ENCODE data around the gene SLC35F6. TPM values are rescaled to one million over a fixed set of nuclear protein-coding genes. Genes with fewer than 3 reads are reported as not detected.
A peak's percentile ranks its signal among the peaks of the same experiment; 100 is the strongest.

The SLC35F6 gene
- total and polyA plus RNA-seq, 4 donors = 11.4 to 30.7 (median 19.0) TPM

- WGBS = 57% methylated on average over 7 of the region's 7 CpGs
- no peak overlapping the region for H3K9ac ChIP-seq (ENCODE audit: low read depth in 1 of 2, low read length in 2 of 2)
- H3K27me3 ChIP-seq (ENCODE audit: control insufficient read depth in 4 of 4, insufficient read depth in 4 of 4, low read length in 3 of 4) = no peaks in the 10 kb centered on the region
- no peak overlapping the region for H3K4me3 ChIP-seq (ENCODE audit: low read depth in 1 of 3, low read length in 3 of 3)
- H3K4me1 ChIP-seq (ENCODE audit: control insufficient read depth in 4 of 4, insufficient read depth in 4 of 4, low read length in 3 of 4) = peaks cover 16 to 43% (median 31%) of the 10 kb centered on the region in 4 donors
- H3K36me3 ChIP-seq (ENCODE audit: control insufficient read depth in 4 of 4, insufficient read depth in 3 of 4, low read depth in 1 of 4, low read length in 3 of 4) = no peaks in the 10 kb centered on the region
- TF ChIP-seq NR2F2 (IDR thresholded peaks at IDR 0.05) (peak; percentile 89), HNF4A (conservative IDR thresholded peaks at IDR 0.05) (peak; percentile 37 to 55), TAF1 (conservative IDR thresholded peaks at IDR 0.05) (no peak), JUND (IDR thresholded peaks at IDR 0.05) (peak in 1 of 2 donors; percentile 59), EGR1 (IDR thresholded peaks at IDR 0.05; ENCODE audit: low read depth in 2 of 2) (peak; percentile 63 to 90), REST (IDR thresholded peaks at IDR 0.05) (peak; percentile 40), RXRA (IDR thresholded peaks at IDR 0.05) (peak; percentile 89 to 91), RAD21 (IDR thresholded peaks at IDR 0.05) (peak in 1 of 2 donors; percentile 49), FOXA2 (IDR thresholded peaks at IDR 0.05) (no peak), SP1 (IDR thresholded peaks at IDR 0.05) (peak; percentile 78), MAX (IDR thresholded peaks at IDR 0.05) (no peak)
- peak; percentile 70 for DNase-seq (ENCODE audit: low spot score)
- no peaks in the 10 kb centered on the region for H3K9me3 ChIP-seq (ENCODE audit: control insufficient read depth in 4 of 4, low read length in 3 of 4)
- peak overlapping the region in 1 of 2 donors; percentile 54 for H3K27ac ChIP-seq (ENCODE audit: low read depth in 1 of 2, low read length in 2 of 2)
These were observed 43.6 kb upstream of the SLC35F6 start for GRCh38 chr2:26720322-26721114.

GRCh38 chr2:26721115-26722032 is 42.7 kb upstream of the SLC35F6 start:
- H3K36me3 ChIP-seq (ENCODE audit: control insufficient read depth in 4 of 4, insufficient read depth in 3 of 4, low read depth in 1 of 4, low read length in 3 of 4) = no peaks in the 10 kb centered on the region
- no peak overlapping the region for H3K9ac ChIP-seq (ENCODE audit: low read depth in 1 of 2, low read length in 2 of 2)
- WGBS = 57% methylated on average over 12 of the region's 12 CpGs
- H3K4me1 ChIP-seq (ENCODE audit: control insufficient read depth in 4 of 4, insufficient read depth in 4 of 4, low read length in 3 of 4) = peaks cover 16 to 43% (median 31%) of the 10 kb centered on the region in 4 donors
- H3K4me3 ChIP-seq (ENCODE audit: low read depth in 1 of 3, low read length in 3 of 3) = no peak overlapping the region
- H3K27me3 ChIP-seq (ENCODE audit: control insufficient read depth in 4 of 4, insufficient read depth in 4 of 4, low read length in 3 of 4) = no peaks in the 10 kb centered on the region
- H3K9me3 ChIP-seq (ENCODE audit: control insufficient read depth in 4 of 4, low read length in 3 of 4) = no peaks in the 10 kb centered on the region
- peak overlapping the region in 1 of 2 donors; percentile 54 for H3K27ac ChIP-seq (ENCODE audit: low read depth in 1 of 2, low read length in 2 of 2)
- DNase-seq (ENCODE audit: low spot score) = no peak
- TF ChIP-seq FOXA2 (IDR thresholded peaks at IDR 0.05) (peak; percentile 98), FOXA1 (IDR thresholded peaks at IDR 0.05) (peak; percentile 97), ZBTB33 (IDR thresholded peaks at IDR 0.05) (peak; percentile 76), REST (IDR thresholded peaks at IDR 0.05) (peak; percentile 51), HNF4G (IDR thresholded peaks at IDR 0.05) (peak; percentile 71), RXRA (IDR thresholded peaks at IDR 0.05) (peak; percentile 99 to 100), RAD21 (IDR thresholded peaks at IDR 0.05) (peak; percentile 44 to 50), MAX (IDR thresholded peaks at IDR 0.05) (peak; percentile 94), EGR1 (IDR thresholded peaks at IDR 0.05; ENCODE audit: low read depth in 2 of 2) (peak in 1 of 2 donors; percentile 91), TAF1 (conservative IDR thresholded peaks at IDR 0.05) (no peak), SP1 (IDR thresholded peaks at IDR 0.05) (peak; percentile 99), NR2F2 (IDR thresholded peaks at IDR 0.05) (peak; percentile 95), JUND (IDR thresholded peaks at IDR 0.05) (peak; percentile 77 to 86), CTCF (IDR thresholded peaks at IDR 0.05; ENCODE audit: low read depth, low read length, missing input control) (no peak), HNF4A (conservative IDR thresholded peaks at IDR 0.05) (peak; percentile 91 to 93)
